ENCODE results near the gene NUDT4. TPM values are rescaled to one million over a fixed set of nuclear protein-coding genes. Genes with fewer than 3 reads are reported as not detected.

NUDT4 gene
- total RNA-seq, 5 donors from 2014 or later (not counting 1 experiment from before 2014, with no cell fraction given): 40.7 to 85.2 (median 46.0) TPM

- Mint-ChIP-seq H3K27ac (peak overlapping the region in 1 of 2 donors; percentile 4), H3K9me3 (no peaks in the 10 kb centered on the region), H3K4me3 (no peak overlapping the region), H3K36me3 (peaks cover 29% of the 10 kb centered on the region), H3K4me1 (peaks cover 6 to 20% (median 7%) of the 10 kb centered on the region in 3 donors), H3K27me3 (no peaks in the 10 kb centered on the region)
- no peaks in the 10 kb centered on the region for H3K9me3 ChIP-seq
- CTCF ChIA-PET: interaction anchor here (0.6 to 3.4 kb wide), 5 partner anchors 7 to 604 kb away, joined by 3 to 12 read pairs (median 5); no protein-coding TSS in a partner anchor
- no peaks in the 10 kb centered on the region for H3K27me3 ChIP-seq (replicated peaks in 1 of 2; ENCODE audit: control insufficient read depth in 2 of 2, extremely low read depth in 1 of 2, insufficient read depth in 2 of 2, low read length in 1 of 2)
- POLR2A ChIA-PET: interaction anchor here in 1 of 2 donors (0.6 kb wide), 1 partner anchor 21 kb away, joined by 3 read pairs; no protein-coding TSS in a partner anchor
- ATAC-seq (replicated peaks in 1 of 4) (no peak), DNase-seq (no peak)
- H3K4me1 ChIP-seq (ENCODE audit: control insufficient read depth in 1 of 2, extremely low read depth in 1 of 2, insufficient read depth in 2 of 2, low read length in 2 of 2): no peaks in the 10 kb centered on the region
- peaks cover 9 to 25% of the 10 kb centered on the region in 2 donors for H3K36me3 ChIP-seq (ENCODE audit: control insufficient read depth in 2 of 2, extremely low read depth in 1 of 2, insufficient read depth in 1 of 2, low read length in 1 of 2)
- no peak overlapping the region for H3K4me3 ChIP-seq (ENCODE audit: control insufficient read depth in 1 of 2, extremely low read depth in 1 of 2, low read length in 1 of 2)
- 100% methylated on average over 1 of the region's 7 CpGs for WGBS (ENCODE audit: insufficient coverage)
- H3K27ac ChIP-seq (ENCODE audit: low read length): no peak overlapping the region
These were observed 26.5 kb downstream of the NUDT4 start for GRCh38 chr12:93403988-93404803.

- H3K4me3 Mint-ChIP-seq: no peak overlapping the region
- Histone ChIP-seq H3K36me3 (ENCODE audit: control insufficient read depth in 2 of 2, extremely low read depth in 1 of 2, insufficient read depth in 1 of 2, low read length in 1 of 2) (peaks cover 9 to 32% of the 10 kb centered on the region in 2 donors), H3K4me3 (ENCODE audit: control insufficient read depth in 1 of 2, extremely low read depth in 1 of 2, low read length in 1 of 2) (no peak overlapping the region), H3K27me3 (replicated peaks in 1 of 2; ENCODE audit: control insufficient read depth in 2 of 2, extremely low read depth in 1 of 2, insufficient read depth in 2 of 2, low read length in 1 of 2) (no peaks in the 10 kb centered on the region), H3K9me3 (no peaks in the 10 kb centered on the region), H3K27ac (ENCODE audit: low read length) (no peak overlapping the region), H3K4me1 (ENCODE audit: control insufficient read depth in 1 of 2, extremely low read depth in 1 of 2, insufficient read depth in 2 of 2, low read length in 2 of 2) (no peaks in the 10 kb centered on the region)
- ATAC-seq (replicated peaks in 1 of 4): peak in 1 of 4 experiments; percentile 37
- H3K4me1 Mint-ChIP-seq: peaks cover 7 to 22% (median 9%) of the 10 kb centered on the region in 3 donors
- no peak for DNase-seq
- H3K9me3 Mint-ChIP-seq: no peaks in the 10 kb centered on the region
- peak overlapping the region in 1 of 2 donors; percentile 20 for H3K27ac Mint-ChIP-seq
- ChIA-PET CTCF (interaction anchor here (0.5 to 3.4 kb wide), 9 partner anchors 8 to 1030 kb away, joined by 3 to 12 read pairs (median 5); no protein-coding TSS in a partner anchor), POLR2A (interaction anchor here in 1 of 2 donors (0.6 kb wide), 1 partner anchor 21 kb away, joined by 4 read pairs; no protein-coding TSS in a partner anchor)
- no peaks in the 10 kb centered on the region for H3K27me3 Mint-ChIP-seq
- 100% methylated on average over 1 of the region's 6 CpGs for WGBS (ENCODE audit: insufficient coverage)
- H3K36me3 Mint-ChIP-seq: peaks cover 31% of the 10 kb centered on the region
These were observed 27.5 kb downstream of the NUDT4 start for GRCh38 chr12:93404961-93405849.

GRCh38 chr12:93407054-93407962 is 29.6 kb downstream of the NUDT4 start:
- WGBS (ENCODE audit: insufficient coverage): 98% methylated on average over 5 of the region's 6 CpGs

GRCh38 chr12:93407963-93408283 is 30.2 kb downstream of the NUDT4 start:
- Histone ChIP-seq H3K9me3 (no peaks in the 10 kb centered on the region), H3K27ac (ENCODE audit: low read length) (no peak overlapping the region), H3K4me3 (ENCODE audit: control insufficient read depth in 1 of 2, extremely low read depth in 1 of 2, low read length in 1 of 2) (no peak overlapping the region), H3K27me3 (replicated peaks in 1 of 2; ENCODE audit: control insufficient read depth in 2 of 2, extremely low read depth in 1 of 2, insufficient read depth in 2 of 2, low read length in 1 of 2) (no peaks in the 10 kb centered on the region), H3K36me3 (ENCODE audit: control insufficient read depth in 2 of 2, extremely low read depth in 1 of 2, insufficient read depth in 1 of 2, low read length in 1 of 2) (peaks cover 9 to 33% of the 10 kb centered on the region in 2 donors), H3K4me1 (ENCODE audit: control insufficient read depth in 1 of 2, extremely low read depth in 1 of 2, insufficient read depth in 2 of 2, low read length in 2 of 2) (peaks cover 3 to 12% of the 10 kb centered on the region in 2 experiments)
- H3K36me3 Mint-ChIP-seq: peaks cover 41% of the 10 kb centered on the region
- ChIA-PET POLR2A (interaction anchor here (0.5 to 1.1 kb wide), 2 partner anchors 9 to 1045 kb away, joined by 3 read pairs; no protein-coding TSS in a partner anchor), CTCF (interaction anchor here in 1 of 2 donors (1.1 to 1.3 kb wide), 3 partner anchors 10 to 421 kb away, joined by 4 to 5 read pairs (median 4); no protein-coding TSS in a partner anchor)
- H3K4me3 Mint-ChIP-seq: no peak overlapping the region
- ATAC-seq (replicated peaks in 1 of 4) (no peak), DNase-seq (no peak)
- WGBS (ENCODE audit: insufficient coverage): no CpG with 5 or more reads among the region's 2 CpGs
- H3K9me3 Mint-ChIP-seq: no peaks in the 10 kb centered on the region
- H3K4me1 Mint-ChIP-seq: peaks cover 30 to 46% (median 31%) of the 10 kb centered on the region in 3 donors
- H3K27me3 Mint-ChIP-seq: no peaks in the 10 kb centered on the region
- H3K27ac Mint-ChIP-seq: peak overlapping the region; percentile 16 to 35

More at GRCh38 chr12:93407054-93407962, 29.6 kb downstream of the NUDT4 start:
- ATAC-seq (replicated peaks in 1 of 4): no peak
- no peaks in the 10 kb centered on the region for H3K27me3 ChIP-seq (replicated peaks in 1 of 2; ENCODE audit: control insufficient read depth in 2 of 2, extremely low read depth in 1 of 2, insufficient read depth in 2 of 2, low read length in 1 of 2)
- peaks cover 9 to 34% of the 10 kb centered on the region in 2 donors for H3K36me3 ChIP-seq (ENCODE audit: control insufficient read depth in 2 of 2, extremely low read depth in 1 of 2, insufficient read depth in 1 of 2, low read length in 1 of 2)
- Mint-ChIP-seq H3K27me3 (no peaks in the 10 kb centered on the region), H3K27ac (peak overlapping the region; percentile 16 to 35), H3K9me3 (no peaks in the 10 kb centered on the region), H3K36me3 (peaks cover 41% of the 10 kb centered on the region), H3K4me3 (no peak overlapping the region), H3K4me1 (peaks cover 25 to 40% (median 26%) of the 10 kb centered on the region in 3 donors)
- no peak for DNase-seq
- H3K4me3 ChIP-seq (ENCODE audit: control insufficient read depth in 1 of 2, extremely low read depth in 1 of 2, low read length in 1 of 2): no peak overlapping the region
- H3K4me1 ChIP-seq (ENCODE audit: control insufficient read depth in 1 of 2, extremely low read depth in 1 of 2, insufficient read depth in 2 of 2, low read length in 2 of 2): peaks cover 3 to 10% of the 10 kb centered on the region in 2 experiments
- H3K27ac ChIP-seq (ENCODE audit: low read length): no peak overlapping the region
- ChIA-PET CTCF (interaction anchor here (0.5 to 1.3 kb wide), 4 partner anchors 11 to 420 kb away, joined by 3 to 5 read pairs (median 4); no protein-coding TSS in a partner anchor), POLR2A (interaction anchor here (0.5 to 1.1 kb wide), 3 partner anchors 9 to 1045 kb away, joined by 3 read pairs; partner anchors contain the start of gene UBE2N (in 1 of the 2))
- H3K9me3 ChIP-seq: no peaks in the 10 kb centered on the region

- Histone ChIP-seq H3K4me3 (ENCODE audit: control insufficient read depth in 1 of 2, extremely low read depth in 1 of 2, low read length in 1 of 2) (no peak overlapping the region), H3K4me1 (ENCODE audit: control insufficient read depth in 1 of 2, extremely low read depth in 1 of 2, insufficient read depth in 2 of 2, low read length in 2 of 2) (peaks cover 6 to 20% of the 10 kb centered on the region in 2 experiments), H3K27ac (ENCODE audit: low read length) (no peak overlapping the region), H3K9me3 (no peaks in the 10 kb centered on the region), H3K36me3 (ENCODE audit: control insufficient read depth in 2 of 2, extremely low read depth in 1 of 2, insufficient read depth in 1 of 2, low read length in 1 of 2) (peaks cover 9 to 33% of the 10 kb centered on the region in 2 donors), H3K27me3 (replicated peaks in 1 of 2; ENCODE audit: control insufficient read depth in 2 of 2, extremely low read depth in 1 of 2, insufficient read depth in 2 of 2, low read length in 1 of 2) (no peaks in the 10 kb centered on the region)
- no peak for ATAC-seq (replicated peaks in 1 of 4)
- H3K27me3 Mint-ChIP-seq: no peaks in the 10 kb centered on the region
- H3K36me3 Mint-ChIP-seq: peaks cover 41% of the 10 kb centered on the region
- no peaks in the 10 kb centered on the region for H3K9me3 Mint-ChIP-seq
- no peak for DNase-seq
- ChIA-PET POLR2A (interaction anchor here in 1 of 2 donors (0.6 to 1.1 kb wide), 2 partner anchors 24 to 466 kb away, joined by 3 read pairs; no protein-coding TSS in a partner anchor), CTCF (interaction anchor here in 1 of 2 donors (1.2 to 1.3 kb wide), 2 partner anchors 11 to 421 kb away, joined by 4 to 5 read pairs; no protein-coding TSS in a partner anchor)
- H3K4me3 Mint-ChIP-seq: no peak overlapping the region
- H3K4me1 Mint-ChIP-seq: peaks cover 39 to 55% (median 40%) of the 10 kb centered on the region in 3 donors
- peak overlapping the region; percentile 41 to 74 for H3K27ac Mint-ChIP-seq
These were observed 31.1 kb downstream of the NUDT4 start for GRCh38 chr12:93408813-93409212.
